ENCODE measurements around the gene KCNK7.

- no peak for TF ChIP-seq CTCF (conservative IDR thresholded peaks at IDR 0.05; ENCODE audit: low read depth, low read length)
- TF ChIP-seq EZH2 (IDR thresholded peaks at IDR 0.05; ENCODE audit: low read length, unreplicated experiment): no peak
Measured at GRCh38 chr11:65590240-65590738, 5.3 kb downstream of the KCNK7 start.
